ENCODE results near the gene F2RL1.
"Not testable (repeated sequence)": the region's sequence is repeated elsewhere in the genome, so short reads cannot be mapped to it uniquely, and the experiment has no call there.

Gene F2RL1

DNA sequence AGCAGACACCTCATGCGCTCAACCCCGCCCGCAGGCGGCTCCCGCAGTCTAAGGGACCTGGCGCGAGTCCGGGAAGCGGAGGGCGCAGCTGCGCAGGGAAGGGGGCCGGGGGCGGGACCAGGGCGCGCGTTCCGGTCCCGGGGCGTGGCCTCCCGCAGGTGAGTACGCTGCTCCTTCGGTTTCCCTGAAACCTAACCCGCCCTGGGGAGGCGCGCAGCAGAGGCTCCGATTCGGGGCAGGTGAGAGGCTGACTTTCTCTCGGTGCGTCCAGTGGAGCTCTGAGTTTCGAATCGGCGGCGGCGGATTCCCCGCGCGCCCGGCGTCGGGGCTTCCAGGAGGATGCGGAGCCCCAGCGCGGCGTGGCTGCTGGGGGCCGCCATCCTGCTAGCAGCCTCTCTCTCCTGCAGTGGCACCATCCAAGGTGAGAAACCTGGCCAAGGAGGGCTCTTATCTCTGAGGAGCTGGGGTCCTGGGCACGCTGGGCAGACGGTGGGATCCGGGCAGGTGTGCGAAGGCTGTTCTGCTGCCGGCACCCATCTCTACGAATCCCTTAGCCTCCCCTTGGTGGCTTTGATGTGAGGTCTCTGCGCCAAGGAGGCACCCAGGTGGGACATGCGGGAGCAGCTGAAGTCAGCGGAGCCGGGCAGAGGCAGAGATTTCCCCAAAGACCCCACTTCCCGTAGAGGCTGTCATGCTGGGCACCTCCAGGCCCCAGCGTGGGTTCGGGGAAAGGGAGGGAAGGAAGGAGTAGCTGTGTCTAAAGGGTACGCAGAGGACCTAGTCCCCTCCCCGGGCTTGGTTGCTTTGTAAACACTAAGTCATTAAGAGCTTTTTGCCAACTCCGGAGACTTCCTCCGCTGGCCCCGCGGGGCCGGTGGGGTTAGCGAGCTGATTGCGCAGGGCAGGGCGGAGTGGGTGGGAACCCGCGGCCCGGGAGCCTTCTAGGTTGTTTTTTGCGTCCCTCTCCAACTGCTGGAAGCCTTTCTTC lies at the start of gene F2RL1:
F2RL1 (plus strand) TSS at position 187 of the 988 bp plus-strand sequence; CDS start at position 340, 153 bp downstream.
- DNase-seq: no peak

- not testable (repeated sequence) for DNase-seq
Measured at GRCh38 chr5:76771041-76771440, 47.8 kb upstream of the F2RL1 start.

- no peak for DNase-seq
Measured at GRCh38 chr5:76771705-76772405, 47.0 kb upstream of the F2RL1 start.

- no peak for DNase-seq
Measured at GRCh38 chr5:76775921-76776320, 42.9 kb upstream of the F2RL1 start.

DNA sequence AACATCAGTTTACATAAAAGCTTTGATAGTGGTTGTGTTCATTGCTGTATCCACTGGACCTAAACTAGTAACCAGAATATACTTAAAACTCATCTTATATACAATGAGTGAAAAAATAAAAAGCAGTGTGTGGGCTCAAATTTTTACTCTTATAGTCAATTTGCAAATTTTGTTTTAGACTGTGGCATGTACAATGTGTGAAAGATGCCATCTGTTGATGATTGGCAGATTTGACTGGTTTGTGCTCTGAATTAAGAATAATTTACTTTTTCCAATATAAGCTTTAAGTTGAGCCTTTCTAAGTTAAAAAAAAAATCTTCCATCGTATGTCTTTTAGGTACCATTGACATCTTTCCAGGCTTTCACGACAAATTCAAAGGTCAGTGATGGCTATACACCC lies 42.4 kb upstream of the F2RL1 start:
- no peak for DNase-seq

- not testable (repeated sequence) for DNase-seq
Measured at GRCh38 chr5:76780616-76781015, 38.2 kb upstream of the F2RL1 start.

GRCh38 chr5:76781775-76782174 lies 37.1 kb upstream of the F2RL1 start:
- DNase-seq: no peak

GRCh38 chr5:76782444-76782843 lies 36.4 kb upstream of the F2RL1 start:
- DNase-seq: no peak

GRCh38 chr5:76787237-76787636 lies 31.6 kb upstream of the F2RL1 start:
- DNase-seq: no peak

GRCh38 chr5:76788362-76788761 lies 30.5 kb upstream of the F2RL1 start:
- DNase-seq: no peak

GRCh38 chr5:76789275-76789674 lies 29.6 kb upstream of the F2RL1 start:
- DNase-seq: not testable (repeated sequence)

- no peak for DNase-seq
Measured at GRCh38 chr5:76789991-76790581, 28.7 kb upstream of the F2RL1 start.

DNA sequence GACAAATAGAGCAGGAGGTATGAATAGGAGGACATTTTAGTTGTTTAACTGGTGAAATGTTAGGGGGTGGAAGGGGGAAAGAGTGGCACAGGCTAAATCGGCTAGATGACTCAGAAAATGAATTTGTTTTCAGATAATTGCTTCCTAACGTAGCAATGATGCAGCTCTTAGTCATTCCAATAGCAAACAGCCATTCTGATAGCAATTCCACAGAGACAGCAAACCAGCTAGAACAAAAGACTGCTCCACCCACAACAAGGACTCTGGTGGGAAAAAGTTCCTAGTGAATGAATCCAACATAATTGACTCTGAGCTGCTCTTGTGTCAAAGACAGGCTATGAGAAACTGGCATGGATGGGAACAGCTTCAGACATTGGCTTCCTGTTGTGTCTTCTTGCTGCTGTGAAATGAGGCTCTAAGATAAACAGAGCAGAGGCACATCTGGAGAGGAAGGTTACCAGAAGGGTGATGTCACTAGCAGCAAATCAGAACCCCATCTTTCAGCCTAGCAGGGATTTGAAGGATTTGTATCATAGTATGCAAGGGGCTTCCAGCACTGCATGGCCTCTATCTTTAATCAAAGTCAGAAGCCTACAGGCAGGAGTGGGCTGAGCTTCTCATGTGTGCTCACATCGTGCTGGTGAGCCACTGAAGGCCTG lies 28.1 kb upstream of the F2RL1 start:
- DNase-seq: no peak

GRCh38 chr5:76791461-76791860 lies 27.4 kb upstream of the F2RL1 start:
- no peak for DNase-seq

GRCh38 chr5:76794871-76795270 lies 24.0 kb upstream of the F2RL1 start:
- no peak for DNase-seq

DNA sequence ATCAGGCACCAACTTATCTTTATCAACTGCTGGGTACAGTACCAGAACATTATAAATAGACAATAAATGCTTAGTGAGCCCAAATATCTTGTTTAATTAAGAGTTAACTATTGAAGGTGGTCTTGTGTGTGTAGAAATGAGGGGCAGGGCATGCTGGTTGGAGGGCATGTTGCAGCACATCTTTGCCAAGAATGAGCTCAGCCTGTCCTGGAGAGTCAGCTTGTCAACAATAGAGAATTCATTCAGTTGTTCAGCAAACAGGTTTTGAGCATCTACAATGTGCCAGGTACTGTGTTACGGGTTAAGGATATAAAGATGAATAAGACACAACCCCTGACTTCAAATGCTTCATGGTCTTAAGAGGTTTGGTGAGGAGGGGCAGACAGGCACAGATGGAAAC lies 19.2 kb upstream of the F2RL1 start:
- no peak for DNase-seq

DNA sequence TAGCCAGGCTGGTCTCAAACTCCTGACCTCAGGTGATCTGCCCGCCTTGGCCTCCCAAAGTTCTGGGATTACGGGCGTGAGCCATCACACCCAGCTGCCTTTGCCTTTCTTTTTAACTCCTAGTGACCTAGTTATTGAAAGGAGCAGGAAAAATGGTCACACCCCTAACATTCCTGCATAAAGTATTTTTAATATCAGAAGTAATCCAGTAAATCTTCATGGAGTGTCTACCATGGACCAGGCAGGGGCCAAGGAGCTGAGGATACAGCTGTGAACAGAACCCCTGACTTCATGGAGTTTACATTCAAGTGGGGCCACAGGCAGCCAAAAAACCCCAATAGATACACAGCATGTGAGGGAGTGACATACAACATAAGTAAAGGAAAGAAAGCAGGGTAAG lies 18.3 kb upstream of the F2RL1 start:
- no peak for DNase-seq

- DNase-seq: no peak
Measured at GRCh38 chr5:76801159-76801802, 17.5 kb upstream of the F2RL1 start.

DNA sequence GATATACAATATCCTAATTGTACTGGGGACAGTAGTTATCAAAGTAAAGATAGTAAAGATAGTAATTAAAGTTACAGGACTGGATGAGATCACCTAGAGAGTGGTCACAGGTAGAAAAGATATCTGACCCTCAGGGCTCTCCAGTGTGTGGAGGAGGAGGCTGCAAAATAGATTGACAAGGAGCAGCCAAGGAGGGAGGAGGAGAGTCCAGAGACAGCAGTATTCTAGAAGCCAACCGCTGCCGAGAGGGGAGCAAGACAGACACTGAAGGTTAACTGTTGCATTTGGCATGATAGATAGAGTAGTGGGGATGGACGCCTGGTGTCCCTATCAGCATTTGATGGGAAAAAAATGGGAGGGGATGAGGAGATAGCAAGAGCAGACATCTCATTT lies 17.0 kb upstream of the F2RL1 start:
- no peak for DNase-seq

DNA sequence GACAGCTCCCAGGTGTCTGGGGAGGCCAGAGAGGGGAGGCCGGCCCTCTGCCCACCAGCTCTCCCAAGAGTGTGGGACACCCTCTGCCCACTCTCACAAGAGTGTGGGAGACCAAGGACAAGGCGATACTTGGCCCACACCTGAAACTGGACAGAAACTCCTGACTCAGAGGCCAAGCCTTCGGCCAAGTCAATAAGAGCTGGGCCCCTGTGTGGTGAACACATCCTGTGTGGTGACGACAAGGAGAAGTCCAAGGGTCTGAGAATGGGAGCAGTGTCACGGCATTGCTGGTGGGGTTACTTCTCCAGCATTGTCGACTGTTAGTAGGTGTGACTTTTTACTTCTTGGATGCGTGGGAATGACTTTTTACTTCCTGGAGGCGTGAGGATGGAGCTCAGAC lies 14.6 kb upstream of the F2RL1 start:
- DNase-seq: no peak

GRCh38 chr5:76805821-76806505 lies 12.9 kb upstream of the F2RL1 start:
- no peak for DNase-seq

- no peak for DNase-seq
Measured at GRCh38 chr5:76807296-76807695, 11.5 kb upstream of the F2RL1 start.
